AG04450 (cell line): ENCODE measurements around the gene STAT3. TPM values are rescaled to one million over a fixed set of nuclear protein-coding genes. Genes with fewer than 3 reads are reported as not detected.
"Not testable (repeated sequence)": the region's sequence is repeated elsewhere in the genome, so short reads cannot be mapped to it uniquely, and the experiment has no call there.

ENCODE experiments used
- CTCF ChIA-PET: fragments of 300-600, 350-600 bp; formaldehyde crosslinking; extraction: SDS; loops from one replicate; lab custom pipeline; 2022; ENCODE audit warnings: antibody characterized with exemption, inconsistent platforms; lab: Charles Lee
- POLR2A ChIA-PET: fragments of 350-600 bp; formaldehyde crosslinking; extraction: SDS; loops from one replicate; lab custom pipeline; 2021; ENCODE audit warnings: antibody characterized with exemption, inconsistent platforms; lab: Yijun Ruan, JAX
- DNase-seq: peaks from one replicate; pipeline ENCODE4 v3.0.0-alpha.2; 2011; ENCODE audit warnings: low read depth, low spot score
- H3K27ac ChIP-seq: one replicate; pipeline ENCODE4 v1.5.1; 2012; ENCODE audit warnings: low read depth, low read length, control low read depth
- H3K27me3 ChIP-seq: one replicate; pipeline ENCODE4 v1.6.0; 2012; ENCODE audit warnings: low read length; ENCODE audit not compliant: control insufficient read depth, insufficient read depth
- H3K4me3 ChIP-seq: 2 replicates; pipeline ENCODE4 v1.5.1; 2011; ENCODE audit warnings: mild to moderate bottlenecking, low read depth, low read length, control low read depth
- H3K9me3 ChIP-seq: 2 replicates; pipeline ENCODE4 v1.5.1; 2012; ENCODE audit warnings: low read length; ENCODE audit not compliant: control insufficient read depth, insufficient read depth
- polyA plus RNA-seq: library from polyadenylated mRNA; depleted of rRNA; stranded (reverse); fragments of >200 nt; gene quantifications from 2 replicates; pipeline ENCODE4 v1.2.3, GENCODE V29; 2011
- TF ChIP-seq, protein P1 (sequence below): IDR thresholded peaks from 2 replicates; pipeline ENCODE4 v1.5.1; 2011; ENCODE audit warnings: low read depth, low read length, control low read depth, inconsistent platforms

Gene STAT3
- polyA plus RNA-seq, 1 experiment, result 77.1 TPM

DNA sequence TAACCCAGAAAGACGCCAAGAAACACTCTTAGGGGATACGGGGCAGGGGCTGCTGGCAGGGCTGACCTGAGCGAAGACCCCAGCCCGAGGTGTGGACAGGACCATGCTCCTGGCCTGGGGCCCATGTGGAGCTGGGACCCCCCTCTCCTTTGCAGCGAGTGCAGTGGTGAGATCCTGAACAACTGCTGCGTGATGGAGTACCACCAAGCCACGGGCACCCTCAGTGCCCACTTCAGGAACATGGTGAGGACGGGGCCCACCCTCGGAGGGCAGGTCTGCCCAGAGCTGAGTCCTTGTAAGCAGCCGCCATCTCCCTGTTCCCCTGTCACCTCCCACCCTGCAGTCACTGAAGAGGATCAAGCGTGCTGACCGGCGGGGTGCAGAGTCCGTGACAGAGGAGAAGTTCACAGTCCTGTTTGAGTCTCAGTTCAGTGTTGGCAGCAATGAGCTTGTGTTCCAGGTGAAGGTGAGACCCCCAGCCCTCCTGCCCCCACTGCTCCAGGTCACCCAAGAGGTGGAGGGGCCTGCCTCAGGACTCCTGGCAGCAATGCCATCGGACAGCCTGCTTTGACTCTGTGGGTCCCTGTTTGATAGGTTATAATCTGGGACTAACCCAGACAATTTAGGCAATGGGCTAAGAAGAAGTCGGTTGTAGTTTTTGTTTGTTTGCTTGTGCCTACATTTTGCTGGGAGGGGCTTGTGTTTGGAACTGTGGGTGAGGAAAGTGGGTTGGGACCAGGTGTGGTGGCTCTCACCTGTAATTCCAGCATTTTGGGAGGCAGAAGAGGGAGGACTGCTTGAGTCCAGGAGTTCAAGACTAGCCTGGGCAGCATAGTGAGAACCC is 83.8 kb downstream of the STAT3 start:
- ChIA-PET CTCF (interaction anchor here (1.0 kb wide), 1 partner anchor 82 kb away, joined by 3 read pairs; no protein-coding TSS in a partner anchor), POLR2A (interaction anchor here (0.6 to 0.7 kb wide), 2 partner anchors 150 to 436 kb away, joined by 3 read pairs; no protein-coding TSS in a partner anchor)
- DNase-seq, result no peak
- TF ChIP-seq, protein P1, sequence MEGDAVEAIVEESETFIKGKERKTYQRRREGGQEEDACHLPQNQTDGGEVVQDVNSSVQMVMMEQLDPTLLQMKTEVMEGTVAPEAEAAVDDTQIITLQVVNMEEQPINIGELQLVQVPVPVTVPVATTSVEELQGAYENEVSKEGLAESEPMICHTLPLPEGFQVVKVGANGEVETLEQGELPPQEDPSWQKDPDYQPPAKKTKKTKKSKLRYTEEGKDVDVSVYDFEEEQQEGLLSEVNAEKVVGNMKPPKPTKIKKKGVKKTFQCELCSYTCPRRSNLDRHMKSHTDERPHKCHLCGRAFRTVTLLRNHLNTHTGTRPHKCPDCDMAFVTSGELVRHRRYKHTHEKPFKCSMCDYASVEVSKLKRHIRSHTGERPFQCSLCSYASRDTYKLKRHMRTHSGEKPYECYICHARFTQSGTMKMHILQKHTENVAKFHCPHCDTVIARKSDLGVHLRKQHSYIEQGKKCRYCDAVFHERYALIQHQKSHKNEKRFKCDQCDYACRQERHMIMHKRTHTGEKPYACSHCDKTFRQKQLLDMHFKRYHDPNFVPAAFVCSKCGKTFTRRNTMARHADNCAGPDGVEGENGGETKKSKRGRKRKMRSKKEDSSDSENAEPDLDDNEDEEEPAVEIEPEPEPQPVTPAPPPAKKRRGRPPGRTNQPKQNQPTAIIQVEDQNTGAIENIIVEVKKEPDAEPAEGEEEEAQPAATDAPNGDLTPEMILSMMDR, result no peak
- Histone ChIP-seq H3K9me3 (no peaks in the 10 kb centered on the region), H3K27ac (no peak overlapping the region), H3K4me3 (no peak overlapping the region), H3K27me3 (no peaks in the 10 kb centered on the region)

DNA sequence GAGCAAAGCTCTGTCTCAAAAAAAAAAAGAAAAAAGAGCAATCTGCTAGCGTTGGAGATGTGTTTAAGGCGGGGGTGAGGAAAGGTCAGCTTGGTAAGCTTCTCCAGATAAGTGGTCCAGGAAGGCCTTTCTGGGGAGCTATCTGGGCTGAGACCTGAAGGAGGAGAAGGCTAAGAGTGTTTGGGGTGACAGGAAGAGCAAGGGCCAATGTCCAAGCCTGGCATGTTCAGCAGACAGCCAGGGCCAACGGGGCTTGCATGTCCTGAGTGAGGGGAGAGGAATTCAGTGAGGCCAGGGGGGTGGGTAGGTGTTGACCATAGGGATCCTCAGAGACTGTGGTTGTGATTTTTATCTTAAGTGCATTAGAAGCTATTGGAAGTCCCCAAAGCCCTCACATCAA is 84.5 kb downstream of the STAT3 start:
- Histone ChIP-seq H3K27ac (no peak overlapping the region), H3K27me3 (no peaks in the 10 kb centered on the region), H3K9me3 (no peaks in the 10 kb centered on the region), H3K4me3 (no peak overlapping the region)
- DNase-seq, result no peak
- TF ChIP-seq, protein P1, result no peak
- POLR2A ChIA-PET, result interaction anchor here (0.6 kb wide), 1 partner anchor 248 kb away, joined by 3 read pairs; no protein-coding TSS in a partner anchor
- CTCF ChIA-PET, result interaction anchor here (0.9 kb wide), 1 partner anchor 82 kb away, joined by 4 read pairs; no protein-coding TSS in a partner anchor

DNA sequence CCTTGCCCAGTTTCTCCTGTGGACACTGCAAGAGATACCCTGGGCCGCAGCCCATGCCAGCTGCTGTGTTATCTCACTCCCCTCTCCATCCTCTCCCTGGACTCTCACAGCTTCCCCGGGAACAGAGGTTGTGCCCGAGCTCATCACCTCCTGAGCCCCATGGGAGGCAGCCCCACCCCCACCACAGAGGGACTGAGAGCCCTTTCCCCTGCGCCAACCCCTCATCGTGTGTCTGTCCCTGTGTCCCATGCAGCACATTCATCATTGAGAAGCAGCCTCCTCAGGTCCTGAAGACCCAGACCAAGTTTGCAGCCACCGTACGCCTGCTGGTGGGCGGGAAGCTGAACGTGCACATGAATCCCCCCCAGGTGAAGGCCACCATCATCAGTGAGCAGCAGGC is 87.2 kb downstream of the STAT3 start:
- no peak overlapping the region for H3K27ac ChIP-seq
- H3K9me3 ChIP-seq, result no peaks in the 10 kb centered on the region
- DNase-seq, result no peak
- ChIA-PET POLR2A (no interaction called here), CTCF (interaction anchor here (0.9 kb wide), 1 partner anchor 79 kb away, joined by 3 read pairs; no protein-coding TSS in a partner anchor)
- no peak overlapping the region for H3K4me3 ChIP-seq
- H3K27me3 ChIP-seq, result no peaks in the 10 kb centered on the region
- TF ChIP-seq, protein P1, result no peak

DNA sequence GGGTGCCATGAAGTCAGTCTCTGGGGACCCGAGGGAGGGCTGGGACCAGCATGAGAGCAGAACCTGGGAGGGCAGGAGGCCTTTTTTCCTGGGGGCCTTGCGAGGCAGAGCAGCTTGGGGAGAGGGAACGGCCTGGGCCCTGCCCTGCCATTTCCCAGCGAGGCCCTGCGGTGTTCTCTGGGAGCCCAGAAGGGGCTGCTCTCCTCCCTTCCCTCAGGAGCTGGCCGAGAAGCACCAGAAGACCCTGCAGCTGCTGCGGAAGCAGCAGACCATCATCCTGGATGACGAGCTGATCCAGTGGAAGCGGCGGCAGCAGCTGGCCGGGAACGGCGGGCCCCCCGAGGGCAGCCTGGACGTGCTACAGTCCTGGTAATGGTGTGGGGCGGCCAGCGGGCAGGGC is 88.3 kb downstream of the STAT3 start:
- POLR2A ChIA-PET, H3K27ac ChIP-seq, DNase-seq, H3K9me3 ChIP-seq, H3K4me3 ChIP-seq, CTCF ChIA-PET, H3K27me3 ChIP-seq: not testable (repeated sequence)

DNA sequence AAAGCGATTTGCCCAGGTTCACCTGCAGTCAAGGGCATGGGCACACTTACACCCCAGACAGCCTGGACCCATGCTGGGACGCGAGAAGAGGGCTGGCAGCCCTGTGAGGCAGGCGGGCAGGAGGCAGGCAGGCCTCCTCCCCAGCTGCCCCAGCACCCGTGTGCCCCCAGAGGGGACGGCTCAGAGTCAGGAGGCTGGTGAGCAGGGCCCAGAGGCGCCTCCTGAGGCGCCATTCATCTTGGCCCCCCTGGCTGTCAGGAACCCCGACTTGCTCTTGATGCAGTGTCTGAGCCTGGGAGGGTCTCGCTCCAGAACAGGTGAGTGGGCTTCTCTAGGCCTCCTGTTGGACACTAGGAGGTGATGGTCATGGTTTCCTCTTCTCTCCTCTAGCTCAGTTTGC is 88.9 kb downstream of the STAT3 start:
- H3K27me3 ChIP-seq, POLR2A ChIA-PET, H3K27ac ChIP-seq, H3K9me3 ChIP-seq, H3K4me3 ChIP-seq, DNase-seq, CTCF ChIA-PET: not testable (repeated sequence)

DNA sequence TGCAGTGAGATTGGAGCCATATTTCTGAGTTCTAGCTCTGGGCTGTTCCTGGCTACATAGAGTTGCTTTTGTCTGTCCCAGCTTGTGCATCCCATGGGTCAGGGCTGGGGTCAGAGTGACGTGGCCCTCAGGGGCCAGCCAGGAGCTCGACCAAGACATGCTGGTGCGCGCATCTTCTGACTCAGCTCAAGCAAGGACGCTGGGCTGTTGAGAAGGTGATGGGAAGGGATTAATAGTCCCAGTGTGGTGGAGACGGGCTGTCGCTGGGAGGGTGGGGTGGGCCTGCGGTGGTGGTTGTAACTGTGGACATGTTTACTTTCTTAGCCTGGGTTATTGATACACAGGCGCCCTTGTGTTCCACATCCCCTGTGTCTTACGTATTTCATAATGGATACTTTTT is 90.5 kb downstream of the STAT3 start:
- POLR2A ChIA-PET, CTCF ChIA-PET: not testable (repeated sequence)

More for the DNA sequence above, 90.5 kb downstream of the STAT3 start:
- H3K27ac ChIP-seq, DNase-seq, H3K27me3 ChIP-seq, H3K9me3 ChIP-seq, H3K4me3 ChIP-seq: not testable (repeated sequence)
